AG04450 (cell line): ENCODE measurements around the gene ZDHHC16. TPM values are rescaled to one million over a fixed set of nuclear protein-coding genes. Genes with fewer than 3 reads are reported as not detected.

Experiments
- CTCF ChIA-PET: fragments of 300-600, 350-600 bp; formaldehyde crosslinking; extraction: SDS; loops from one replicate; lab custom pipeline; 2022; ENCODE audit warnings: antibody characterized with exemption, inconsistent platforms; lab: Charles Lee
- POLR2A ChIA-PET: fragments of 350-600 bp; formaldehyde crosslinking; extraction: SDS; loops from one replicate; lab custom pipeline; 2021; ENCODE audit warnings: antibody characterized with exemption, inconsistent platforms; lab: Yijun Ruan, JAX
- DNase-seq: peaks from one replicate; pipeline ENCODE4 v3.0.0-alpha.2; 2011; ENCODE audit warnings: low read depth, low spot score
- H3K27ac ChIP-seq: one replicate; pipeline ENCODE4 v1.5.1; 2012; ENCODE audit warnings: low read depth, low read length, control low read depth
- H3K27me3 ChIP-seq: one replicate; pipeline ENCODE4 v1.6.0; 2012; ENCODE audit warnings: low read length; ENCODE audit not compliant: control insufficient read depth, insufficient read depth
- H3K4me3 ChIP-seq: 2 replicates; pipeline ENCODE4 v1.5.1; 2011; ENCODE audit warnings: mild to moderate bottlenecking, low read depth, low read length, control low read depth
- H3K9me3 ChIP-seq: 2 replicates; pipeline ENCODE4 v1.5.1; 2012; ENCODE audit warnings: low read length; ENCODE audit not compliant: control insufficient read depth, insufficient read depth
- CTCF ChIP-seq: IDR thresholded peaks from 2 replicates; pipeline ENCODE4 v1.5.1; 2011; ENCODE audit warnings: low read depth, low read length, control low read depth, inconsistent platforms
- polyA plus RNA-seq: library from polyadenylated mRNA; depleted of rRNA; stranded (reverse); fragments of >200 nt; gene quantifications from 2 replicates; pipeline ENCODE4 v1.2.3, GENCODE V29; 2011

Gene ZDHHC16
- polyA plus RNA-seq, 1 experiment, result 64.5 TPM

GRCh38 chr10:97425964-97426775, 19.8 kb upstream of the ZDHHC16 start, which contains the start of gene PGAM1:
PGAM1 (plus strand) TSS chr10:97426191; CDS start chr10:97426308, 117 bp downstream.
- POLR2A ChIA-PET, result no interaction called here
- CTCF ChIA-PET, result no interaction called here
- TF ChIP-seq CTCF, result peak; percentile 63

GRCh38 chr10:97426776-97427570, 19.0 kb upstream of the ZDHHC16 start:
- CTCF ChIA-PET, result no interaction called here
- no peak for TF ChIP-seq CTCF
- no peaks in the 10 kb centered on the region for H3K27me3 ChIP-seq
- no peaks in the 10 kb centered on the region for H3K9me3 ChIP-seq
- POLR2A ChIA-PET, result no interaction called here
- peak overlapping the region; percentile 57 for H3K27ac ChIP-seq
- H3K4me3 ChIP-seq, result peak overlapping the region; percentile 95
- DNase-seq, result no peak

More at GRCh38 chr10:97425964-97426775, 19.8 kb upstream of the ZDHHC16 start, which contains the start of gene PGAM1:
- Histone ChIP-seq H3K9me3 (no peaks in the 10 kb centered on the region), H3K4me3 (peak within 1 kb of the TSS; percentile 95), H3K27me3 (no peaks in the 10 kb centered on the region), H3K27ac (peak within 1 kb of the TSS; percentile 47)
- peak; percentile 91 for DNase-seq

DNA sequence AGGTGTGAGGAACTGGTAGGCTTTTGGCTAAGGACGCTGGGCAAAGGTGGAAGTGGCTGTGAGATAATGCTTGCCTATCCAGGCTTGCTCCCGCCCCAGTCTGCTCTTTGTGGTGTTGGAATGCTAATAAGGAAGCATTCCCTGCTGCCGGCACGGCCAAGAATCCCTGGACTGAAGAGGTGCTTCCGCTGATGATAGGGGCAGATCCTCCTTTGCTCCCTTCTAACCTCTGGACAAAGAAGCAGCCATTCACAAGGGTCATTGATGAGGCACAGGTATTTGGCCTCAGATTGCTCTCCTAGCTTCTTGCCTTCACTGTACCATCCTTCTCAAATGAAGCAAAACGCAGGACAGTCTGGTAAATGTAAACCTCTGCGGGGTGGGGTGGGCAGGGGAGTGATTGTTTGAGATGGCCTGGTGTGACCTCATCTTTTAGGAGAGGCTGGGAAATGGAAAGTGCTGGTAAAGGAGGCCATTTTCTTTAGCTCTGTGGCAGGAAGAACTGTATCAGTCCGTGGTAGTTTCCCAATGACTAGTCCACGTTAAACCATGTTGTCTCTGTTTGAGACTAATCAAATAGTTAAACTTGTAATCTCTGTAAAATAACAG, 18.3 kb upstream of the ZDHHC16 start:
- H3K27ac ChIP-seq, result peak overlapping the region; percentile 57
- DNase-seq, result no peak
- TF ChIP-seq CTCF, result no peak
- ChIA-PET POLR2A (no interaction called here), CTCF (no interaction called here)
- no peaks in the 10 kb centered on the region for H3K27me3 ChIP-seq
- H3K9me3 ChIP-seq, result no peaks in the 10 kb centered on the region
- H3K4me3 ChIP-seq, result peak overlapping the region; percentile 95

- CTCF ChIA-PET, result no interaction called here
- Histone ChIP-seq H3K27me3 (no peaks in the 10 kb centered on the region), H3K4me3 (peak overlapping the region; percentile 95), H3K9me3 (no peaks in the 10 kb centered on the region), H3K27ac (no peak overlapping the region)
- POLR2A ChIA-PET, result interaction anchor here (0.7 kb wide), 1 partner anchor 214 kb away, joined by 8 read pairs; no protein-coding TSS in a partner anchor
- no peak for TF ChIP-seq CTCF
- no peak for DNase-seq
These were observed 17.4 kb upstream of the ZDHHC16 start for GRCh38 chr10:97428572-97428981.
